HepG2 (cell line): ENCODE results near the gene IFITM5. TPM values are rescaled to one million over a fixed set of nuclear protein-coding genes. Genes with fewer than 3 reads are reported as not detected.
A peak's percentile ranks its signal among the peaks of the same experiment; 100 is the strongest.
"Not testable (repeated sequence)": the region's sequence is repeated elsewhere in the genome, so short reads cannot be mapped to it uniquely, and the experiment has no call there.

Source experiments
- ATAC-seq: fragments of 200-7000 bp; cut with Tn5 transposase; 3 replicates; pipeline ENCODE4 v1.9.1; 2020; ENCODE audit warnings: mild to moderate bottlenecking, moderate library complexity
- BruUV-seq: library from RNA; stranded (reverse); fragments of 400-500 nt; replicated peaks from 2 replicates; lab custom pipeline; 2021; lab: Mats Ljungman, UMichigan
- CTCF ChIA-PET: fragments of 300-600 bp; formaldehyde crosslinking; extraction: SDS; loops from one replicate; lab custom pipeline; 2021; ENCODE audit warnings: low total read pairs, inconsistent platforms, low intra/inter-chr PET ratio; lab: Yijun Ruan, JAX
- POLR2A ChIA-PET: fragments of 350-600 bp; sonication (Branson Sonifier 250); formaldehyde crosslinking; loops from one replicate; lab custom pipeline; 2020; ENCODE audit warnings: antibody characterized with exemption, inconsistent platforms; lab: Yijun Ruan, JAX
- DNase-seq: peaks from one replicate; pipeline ENCODE4 v3.0.0-alpha.2; 2015; ENCODE audit warnings: low spot score
- FAIRE-seq: peaks from 3 replicates; lab custom pipeline; 2011; peaks lifted over from hg19 to GRCh38; lab: Jason Lieb, UNC
- H2AFZ ChIP-seq: one replicate; pipeline ENCODE4 v1.6.1; 2011; ENCODE audit warnings: low read length, inconsistent platforms
- H3K27ac ChIP-seq: fragments of 300-600 bp; 3 replicates; pipeline ENCODE4 v1.8.0; 2011; ENCODE audit warnings: mixed run types, mild to moderate bottlenecking, mixed read lengths, low read length, inconsistent platforms; ENCODE audit not compliant: insufficient read depth; ENCODE audit errors: extremely low read length
- H3K27me3 ChIP-seq, 2 experiments: fragments of 200-600 bp in 1 of 2; 2 replicates in 1 of 2; 3 replicates in 1 of 2; pipeline versions ENCODE4 v1.6.0 to v1.8.0; 2011; ENCODE audit warnings: low read length in 2 of 2, mild to moderate bottlenecking in 2 of 2, moderate library complexity in 2 of 2, inconsistent platforms in 1 of 2; ENCODE audit not compliant: insufficient read depth in 2 of 2, control insufficient read depth in 1 of 2
- H3K36me3 ChIP-seq, 2 experiments: fragments of 200-600 bp in 1 of 2; replicated peaks in 1 of 2; 2 replicates in 1 of 2; 3 replicates in 1 of 2; pipeline versions ENCODE4 v1.5.1 to v1.8.0; 2011; ENCODE audit warnings: low read length in 2 of 2, inconsistent platforms in 1 of 2; ENCODE audit not compliant: insufficient read depth in 2 of 2, control insufficient read depth in 1 of 2
- H3K4me1 ChIP-seq: 2 replicates; pipeline ENCODE4 v1.5.1; 2012; ENCODE audit warnings: low read length, inconsistent platforms; ENCODE audit not compliant: insufficient read depth
- H3K4me2 ChIP-seq: 2 replicates; pipeline ENCODE4 v1.6.0; 2011; ENCODE audit warnings: low read depth, low read length, inconsistent platforms
- H3K4me3 ChIP-seq, 3 experiments: fragments of 200-600 bp in 1 of 3; sonication (generic), shearing (Covaris generic) in 1 of 3; replicated peaks in 1 of 3; 2 replicates each; pipeline ENCODE4 v1.5.1; 2011 to 2016; ENCODE audit warnings: low read length in 3 of 3, inconsistent platforms in 2 of 3, low read depth in 2 of 3, mild to moderate bottlenecking in 2 of 3, control low read depth in 1 of 3, mixed read lengths in 1 of 3; ENCODE audit not compliant: insufficient read depth in 1 of 3
- H3K79me2 ChIP-seq: one replicate; pipeline ENCODE4 v1.6.1; 2011; ENCODE audit warnings: low read length, inconsistent platforms; ENCODE audit not compliant: insufficient read depth
- H3K9ac ChIP-seq: 2 replicates; pipeline ENCODE4 v1.6.0; 2011; ENCODE audit warnings: mild to moderate bottlenecking, low read depth, low read length, inconsistent platforms; ENCODE audit not compliant: insufficient read depth
- H3K9me3 ChIP-seq: 2 replicates; pipeline ENCODE4 v1.5.1; 2012; ENCODE audit warnings: mild to moderate bottlenecking, low read length
- H4K20me1 ChIP-seq: 2 replicates; pipeline ENCODE4 v1.6.0; 2011; ENCODE audit warnings: inconsistent platforms, mild to moderate bottlenecking, low read length, moderate library complexity; ENCODE audit not compliant: insufficient read depth
- ATM ChIP-seq: fragments of 450-650 bp; IDR thresholded peaks from 2 replicates; pipeline ENCODE4 v1.7.1; 2017; ENCODE audit warnings: mild to moderate bottlenecking, borderline replicate concordance
- GABPB1 ChIP-seq: IDR thresholded peaks from 2 replicates; pipeline ENCODE4 v1.6.1; 2016; ENCODE audit warnings: mild to moderate bottlenecking, missing genetic modification reagents, moderate library complexity, missing compliant biosample characterization
- HIC2 ChIP-seq: sonication (generic); formaldehyde crosslinking; IDR thresholded peaks from 2 replicates; pipeline ENCODE4 v1.9.0; 2022; ENCODE audit warnings: low read depth, missing genetic modification reagents
- NRL ChIP-seq: sonication (generic); formaldehyde crosslinking; IDR thresholded peaks from 2 replicates; pipeline ENCODE4 v1.5.0; 2020; ENCODE audit warnings: missing genetic modification reagents, mild to moderate bottlenecking, moderate library complexity, borderline replicate concordance
- PATZ1 ChIP-seq: sonication (generic); formaldehyde crosslinking; IDR thresholded peaks from 2 replicates; pipeline ENCODE4 v1.4.0; 2020; ENCODE audit warnings: missing genetic modification reagents
- PAXIP1 ChIP-seq: sonication (generic); formaldehyde crosslinking; conservative IDR thresholded peaks from 2 replicates; pipeline ENCODE4 v1.4.0; 2020; ENCODE audit warnings: mild to moderate bottlenecking, missing genetic modification reagents, moderate library complexity
- SAP130 ChIP-seq: IDR thresholded peaks from 2 replicates; pipeline ENCODE4 v1.6.1; 2016; ENCODE audit warnings: low read depth
- ZFX ChIP-seq: sonication (generic); formaldehyde crosslinking; IDR thresholded peaks from 2 replicates; pipeline ENCODE4 v1.4.0; 2020; ENCODE audit warnings: mild to moderate bottlenecking, low read depth, missing genetic modification reagents, moderate library complexity
- ZNF580 ChIP-seq: IDR thresholded peaks from 2 replicates; pipeline ENCODE4 v1.6.1; 2016; ENCODE audit warnings: low read depth, borderline replicate concordance
- ZNF687 ChIP-seq: sonication (generic); formaldehyde crosslinking; IDR thresholded peaks from 2 replicates; pipeline ENCODE4 v1.5.1; 2020; ENCODE audit warnings: mild to moderate bottlenecking, missing genetic modification reagents, moderate library complexity
- WGBS: methylation state at CpG from one replicate; pipeline ENCODE4 v1.1.6; 2017; ENCODE audit warnings: low lambda C conversion rate; 5-methylcytosine and 5-hydroxymethylcytosine counted together
- in situ Hi-C: cut with HindIII; loops from 2 replicates; pipeline ENCODE4 v1.10.0; 2017; ENCODE audit warnings: low pct_unique_long_range_greater_than_20kb; ENCODE audit not compliant: extremely low pct_ligation_motif_present
- intact Hi-C: fragments of 100-400 bp; cut with micrococcal nuclease; formaldehyde crosslinking; loops from one replicate; pipeline ENCODE4 v1.10.0; 2022; ENCODE audit not compliant: unreplicated experiment
- polyA plus RNA-seq, 8 experiments: library from polyadenylated mRNA; depleted of rRNA in 3 of 8; stranded (reverse) in 7 of 8; unstranded in 1 of 8; fragments of >200 nt; fragmentation: Illumina TruSeq in 4 of 8; extraction: Trizol in 4 of 8; gene quantifications; 2 replicates each; pipeline versions ENCODE4 v1.2.1 to v1.2.3, GENCODE V29; 2011 to 2016; ENCODE audit warnings: low read depth in 4 of 8, missing spikeins in 1 of 8, mixed read lengths in 1 of 8; ENCODE audit not compliant: insufficient read depth in 1 of 8
- total RNA-seq, 5 experiments: library from RNA; depleted of rRNA; stranded (reverse); fragments of >200 nt; fragmentation: Illumina TruSeq; extraction: Trizol; gene quantifications; 2 replicates each; pipeline ENCODE4 v1.2.3, GENCODE V29; 2016; ENCODE audit warnings: low read depth in 1 of 5

The IFITM5 gene
- total and polyA plus RNA-seq, 2 of the 13 experiments (the other 11 are each of a cell fraction or from before 2014, with no cell fraction given), result not detected

GRCh38 chr11:315051-315481 is 15.7 kb upstream of the IFITM5 start (continued):
- TF ChIP-seq PAXIP1 (peak; percentile 33; the same call in 1 of the 2 replicates), ZFX (CRISPR knock-in tag) (peak; percentile 50; the same call in 1 of the 2 replicates), PATZ1 (CRISPR knock-in tag) (peak; percentile 62), NRL (CRISPR knock-in tag) (no peak), ATM (no peak), ZNF580 (CRISPR knock-in tag) (no peak)
- TF ChIP-seq, all 625 proteins: peak for 15

GRCh38 chr11:314554-314875 is 15.2 kb upstream of the IFITM5 start:
- H3K4me2 ChIP-seq, result peak overlapping the region; percentile 69
- CTCF ChIA-PET, DNase-seq, H2AFZ ChIP-seq, H3K27ac ChIP-seq, H3K9me3 ChIP-seq, H3K36me3 ChIP-seq, H4K20me1 ChIP-seq, BruUV-seq, intact Hi-C loops, H3K27me3 ChIP-seq, in situ Hi-C loops, FAIRE-seq, H3K79me2 ChIP-seq: not testable (repeated sequence)
- 24% methylated on average over 6 of the region's 6 CpGs for WGBS
- POLR2A ChIA-PET, result interaction anchor here (1.0 to 1.6 kb wide), 4 partner anchors 9 to 39 kb away, joined by 3 to 9 read pairs (median 5); no protein-coding TSS in a partner anchor
- peaks cover 60% of the 10 kb centered on the region for H3K4me1 ChIP-seq
- TF ChIP-seq SAP130 (peak; percentile 4), HIC2 (CRISPR knock-in tag) (0 out of 2 replicates have a peak, but pooled peaks have one; percentile 16), GABPB1 (CRISPR knock-in tag) (peak; percentile 1; the same call in 1 of the 2 replicates), ZNF687 (CRISPR knock-in tag) (peak; percentile 38; the same call in 1 of the 2 replicates)
- peak; percentile 39 for ATAC-seq
- peak overlapping the region in 2 of 3 experiments; percentile 44 to 55; a peak in 4 of 6 replicates for H3K4me3 ChIP-seq
- peak overlapping the region; percentile 29; the same call in 1 of the 2 replicates for H3K9ac ChIP-seq
